ENCODE results near the gene WWC1.

DNA sequence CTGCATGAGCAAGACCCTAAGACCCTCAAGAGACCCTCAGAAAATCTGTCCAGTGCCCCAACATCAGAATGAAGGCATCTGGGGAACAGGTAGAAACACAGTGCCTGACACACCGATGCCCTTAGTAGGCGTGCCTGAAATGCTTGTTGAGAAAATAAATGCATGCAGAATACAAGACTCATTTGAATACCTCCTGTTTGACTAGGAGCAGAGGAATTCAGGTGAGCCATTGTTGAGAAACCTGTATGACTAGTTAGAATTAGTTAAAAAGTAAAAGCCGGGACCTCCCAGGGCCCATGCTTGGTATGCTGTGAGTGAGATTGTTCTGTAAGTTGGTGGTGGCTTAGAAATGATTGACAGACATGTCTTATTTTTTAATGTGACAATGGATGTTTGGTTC, 55.0 kb downstream of the WWC1 start:
- TF ChIP-seq, protein P1, sequence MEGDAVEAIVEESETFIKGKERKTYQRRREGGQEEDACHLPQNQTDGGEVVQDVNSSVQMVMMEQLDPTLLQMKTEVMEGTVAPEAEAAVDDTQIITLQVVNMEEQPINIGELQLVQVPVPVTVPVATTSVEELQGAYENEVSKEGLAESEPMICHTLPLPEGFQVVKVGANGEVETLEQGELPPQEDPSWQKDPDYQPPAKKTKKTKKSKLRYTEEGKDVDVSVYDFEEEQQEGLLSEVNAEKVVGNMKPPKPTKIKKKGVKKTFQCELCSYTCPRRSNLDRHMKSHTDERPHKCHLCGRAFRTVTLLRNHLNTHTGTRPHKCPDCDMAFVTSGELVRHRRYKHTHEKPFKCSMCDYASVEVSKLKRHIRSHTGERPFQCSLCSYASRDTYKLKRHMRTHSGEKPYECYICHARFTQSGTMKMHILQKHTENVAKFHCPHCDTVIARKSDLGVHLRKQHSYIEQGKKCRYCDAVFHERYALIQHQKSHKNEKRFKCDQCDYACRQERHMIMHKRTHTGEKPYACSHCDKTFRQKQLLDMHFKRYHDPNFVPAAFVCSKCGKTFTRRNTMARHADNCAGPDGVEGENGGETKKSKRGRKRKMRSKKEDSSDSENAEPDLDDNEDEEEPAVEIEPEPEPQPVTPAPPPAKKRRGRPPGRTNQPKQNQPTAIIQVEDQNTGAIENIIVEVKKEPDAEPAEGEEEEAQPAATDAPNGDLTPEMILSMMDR (conservative IDR thresholded peaks at IDR 0.05; ENCODE audit: low read length): no peak
- TF ChIP-seq EZH2phosphoT487 (IDR thresholded peaks at IDR 0.05; ENCODE audit: borderline replicate concordance, low read depth, low read length): no peak
